ENCODE measurements around the gene G3BP1. TPM values are rescaled to one million over a fixed set of nuclear protein-coding genes. Genes with fewer than 3 reads are reported as not detected.
"Not testable (repeated sequence)": the region's sequence is repeated elsewhere in the genome, so short reads cannot be mapped to it uniquely, and the experiment has no call there.

The G3BP1 gene
- total RNA-seq = 144 and 147 TPM in 2 replicates
- 105 TPM for polyA plus RNA-seq (2012)

- peak; percentile 100 for DNase-seq (ENCODE audit: low read depth)
These were observed at the start of gene G3BP1 for GRCh38 chr5:151771259-151772028. TSS of gene G3BP1 (plus strand) at chr5:151771954. CDS start at chr5:151786621, 14,667 bp downstream.

- DNase-seq (ENCODE audit: low read depth) = no peak
These were observed 49.2 kb upstream of the G3BP1 start for GRCh38 chr5:151722546-151722945.

GRCh38 chr5:151724360-151724759, 47.4 kb upstream of the G3BP1 start:
- no peak for DNase-seq (ENCODE audit: low read depth)

GRCh38 chr5:151729597-151729996, 42.2 kb upstream of the G3BP1 start:
- DNase-seq (ENCODE audit: low read depth) = not testable (repeated sequence)

GRCh38 chr5:151730381-151730780, 41.4 kb upstream of the G3BP1 start:
- DNase-seq (ENCODE audit: low read depth) = no peak

GRCh38 chr5:151733358-151734063, 38.2 kb upstream of the G3BP1 start:
- DNase-seq (ENCODE audit: low read depth) = peak; percentile 28

- peak; percentile 20 for DNase-seq (ENCODE audit: low read depth)
These were observed 37.7 kb upstream of the G3BP1 start for GRCh38 chr5:151734064-151734408.

GRCh38 chr5:151735646-151736045, 36.1 kb upstream of the G3BP1 start:
- no peak for DNase-seq (ENCODE audit: low read depth)

GRCh38 chr5:151737431-151737830, 34.3 kb upstream of the G3BP1 start:
- no peak for DNase-seq (ENCODE audit: low read depth)

- no peak for DNase-seq (ENCODE audit: low read depth)
These were observed 33.5 kb upstream of the G3BP1 start for GRCh38 chr5:151738125-151738848.

GRCh38 chr5:151739395-151739794, 32.4 kb upstream of the G3BP1 start:
- DNase-seq (ENCODE audit: low read depth) = peak; percentile 37

GRCh38 chr5:151739939-151740335, 31.8 kb upstream of the G3BP1 start:
- DNase-seq (ENCODE audit: low read depth) = peak; percentile 81

- DNase-seq (ENCODE audit: low read depth) = peak; percentile 96
These were observed 31.3 kb upstream of the G3BP1 start for GRCh38 chr5:151740336-151740942.

GRCh38 chr5:151740958-151741373, 30.8 kb upstream of the G3BP1 start:
- DNase-seq (ENCODE audit: low read depth) = peak; percentile 56

GRCh38 chr5:151741678-151742423, 29.9 kb upstream of the G3BP1 start:
- peak; percentile 38 for DNase-seq (ENCODE audit: low read depth)

- peak; percentile 80 for DNase-seq (ENCODE audit: low read depth)
These were observed 28.9 kb upstream of the G3BP1 start for GRCh38 chr5:151742870-151743294.

- no peak for DNase-seq (ENCODE audit: low read depth)
These were observed 28.2 kb upstream of the G3BP1 start for GRCh38 chr5:151743530-151743929.

- DNase-seq (ENCODE audit: low read depth) = peak; percentile 62
These were observed 26.6 kb upstream of the G3BP1 start for GRCh38 chr5:151745071-151745705.

- DNase-seq (ENCODE audit: low read depth) = no peak
These were observed 21.6 kb upstream of the G3BP1 start for GRCh38 chr5:151750121-151750520.

- DNase-seq (ENCODE audit: low read depth) = peak; percentile 22
These were observed 20.7 kb upstream of the G3BP1 start for GRCh38 chr5:151751091-151751490.

Measured in myocyte (in vitro differentiated cells).